Measurements from ENCODE around the gene CMA1. TPM values are rescaled to one million over a fixed set of nuclear protein-coding genes. Genes with fewer than 3 reads are reported as not detected.
"Not testable (repeated sequence)": the region's sequence is repeated elsewhere in the genome, so short reads cannot be mapped to it uniquely, and the experiment has no call there.

CMA1 gene
- total RNA-seq, 1 experiment from 2014 or later: not detected

DNA sequence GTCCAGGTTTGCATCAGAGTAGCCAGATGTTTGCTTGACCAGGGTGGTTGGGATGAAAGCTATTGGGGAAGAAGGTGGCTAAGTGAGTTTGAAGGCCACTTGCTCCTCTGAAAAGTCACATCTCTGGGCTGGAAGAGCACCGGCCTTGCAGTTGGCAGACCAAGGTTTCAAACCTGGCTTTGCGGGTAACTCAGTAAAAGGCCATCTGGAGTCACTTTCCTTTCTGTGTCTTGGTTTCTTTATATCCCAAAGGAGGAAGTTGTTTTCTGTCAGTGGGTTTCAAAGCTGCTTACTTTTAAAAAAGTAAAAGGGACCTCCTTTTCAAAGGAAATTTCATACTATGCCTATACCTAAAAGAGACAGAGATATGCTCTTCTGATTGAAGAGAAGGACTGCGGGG lies 26.2 kb upstream of the CMA1 start:
- Histone ChIP-seq H3K14ac (ENCODE audit: insufficient read depth, low read length) (no peak overlapping the region), H3K4me2 (ENCODE audit: insufficient read depth, insufficient read length, low read length) (no peak overlapping the region), H3K23ac (ENCODE audit: insufficient read length, low read depth, low read length) (no peak overlapping the region), H3K9ac (ENCODE audit: extremely low read depth, insufficient read length, low read length) (no peak overlapping the region), H2BK12ac (ENCODE audit: insufficient read length, low read depth, low read length) (no peak overlapping the region), H2BK5ac (ENCODE audit: insufficient read length, low read length) (no peak overlapping the region), H2AK5ac (ENCODE audit: insufficient read length, low read length) (no peak overlapping the region), H2BK20ac (ENCODE audit: low read depth, low read length, poor library complexity, severe bottlenecking) (no peak overlapping the region), H3K27ac (ENCODE audit: insufficient read length, low read depth, low read length) (no peak overlapping the region), H3K79me1 (ENCODE audit: insufficient read depth, low read depth, low read length, poor library complexity, severe bottlenecking) (no peaks in the 10 kb centered on the region), H2AFZ (ENCODE audit: low read length) (no peak overlapping the region), H3T11ph (ENCODE audit: low read length) (no peak overlapping the region), H3K23me2 (ENCODE audit: insufficient read length, low read depth, low read length, poor library complexity, severe bottlenecking) (no peaks in the 10 kb centered on the region), H4K8ac (replicated peaks; ENCODE audit: insufficient read length, low read depth, low read length) (no peak overlapping the region), H3K27me3 (ENCODE audit: insufficient read depth, low read length) (no peaks in the 10 kb centered on the region), H3K56ac (ENCODE audit: insufficient read length, low read depth, low read length) (no peak overlapping the region), H3K9me3 (ENCODE audit: control insufficient read depth, low read depth, low read length) (no peaks in the 10 kb centered on the region), H3K4me1 (ENCODE audit: insufficient read depth, low read length) (no peaks in the 10 kb centered on the region), H4K20me1 (ENCODE audit: control insufficient read depth, insufficient read depth, insufficient read length) (no peaks in the 10 kb centered on the region), H3K18ac (ENCODE audit: insufficient read length, low read depth, low read length) (no peak overlapping the region), H2BK15ac (ENCODE audit: low read depth, low read length) (no peak overlapping the region), H3K79me2 (ENCODE audit: insufficient read depth, low read length) (no peaks in the 10 kb centered on the region), H4K5ac (ENCODE audit: insufficient read length, low read depth, low read length) (no peak overlapping the region), H4K91ac (ENCODE audit: insufficient read length, low read depth, low read length) (no peak overlapping the region), H2BK120ac (ENCODE audit: low read depth, low read length, poor library complexity, severe bottlenecking) (no peak overlapping the region), H3K4ac (ENCODE audit: low read depth, low read length) (no peak overlapping the region)
- Mint-ChIP-seq H3K9me3 (peaks cover 0 to 64% of the 10 kb centered on the region in 2 experiments; a peak in 2 of 5 replicates), H3K4me3 (no peak overlapping the region), H3K36me3 (ENCODE audit: insufficient read depth in 1 of 3, low read depth in 3 of 3) (peaks cover 0 to 19% (median 0%) of the 10 kb centered on the region in 3 experiments; a peak in 2 of 7 replicates), H3K27me3 (ENCODE audit: low read depth) (no peaks in the 10 kb centered on the region; the same call in 1 of the 2 replicates), H3K27ac (no peak overlapping the region), H3K4me1 (no peaks in the 10 kb centered on the region)
- DNase-seq: no peak
- WGBS (ENCODE audit: extremely low coverage, insufficient read length, low lambda C conversion rate): no CpG with 5 or more reads among the region's 3 CpGs
- TF ChIP-seq, protein P1, sequence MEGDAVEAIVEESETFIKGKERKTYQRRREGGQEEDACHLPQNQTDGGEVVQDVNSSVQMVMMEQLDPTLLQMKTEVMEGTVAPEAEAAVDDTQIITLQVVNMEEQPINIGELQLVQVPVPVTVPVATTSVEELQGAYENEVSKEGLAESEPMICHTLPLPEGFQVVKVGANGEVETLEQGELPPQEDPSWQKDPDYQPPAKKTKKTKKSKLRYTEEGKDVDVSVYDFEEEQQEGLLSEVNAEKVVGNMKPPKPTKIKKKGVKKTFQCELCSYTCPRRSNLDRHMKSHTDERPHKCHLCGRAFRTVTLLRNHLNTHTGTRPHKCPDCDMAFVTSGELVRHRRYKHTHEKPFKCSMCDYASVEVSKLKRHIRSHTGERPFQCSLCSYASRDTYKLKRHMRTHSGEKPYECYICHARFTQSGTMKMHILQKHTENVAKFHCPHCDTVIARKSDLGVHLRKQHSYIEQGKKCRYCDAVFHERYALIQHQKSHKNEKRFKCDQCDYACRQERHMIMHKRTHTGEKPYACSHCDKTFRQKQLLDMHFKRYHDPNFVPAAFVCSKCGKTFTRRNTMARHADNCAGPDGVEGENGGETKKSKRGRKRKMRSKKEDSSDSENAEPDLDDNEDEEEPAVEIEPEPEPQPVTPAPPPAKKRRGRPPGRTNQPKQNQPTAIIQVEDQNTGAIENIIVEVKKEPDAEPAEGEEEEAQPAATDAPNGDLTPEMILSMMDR (conservative IDR thresholded peaks at IDR 0.05): no peak

DNA sequence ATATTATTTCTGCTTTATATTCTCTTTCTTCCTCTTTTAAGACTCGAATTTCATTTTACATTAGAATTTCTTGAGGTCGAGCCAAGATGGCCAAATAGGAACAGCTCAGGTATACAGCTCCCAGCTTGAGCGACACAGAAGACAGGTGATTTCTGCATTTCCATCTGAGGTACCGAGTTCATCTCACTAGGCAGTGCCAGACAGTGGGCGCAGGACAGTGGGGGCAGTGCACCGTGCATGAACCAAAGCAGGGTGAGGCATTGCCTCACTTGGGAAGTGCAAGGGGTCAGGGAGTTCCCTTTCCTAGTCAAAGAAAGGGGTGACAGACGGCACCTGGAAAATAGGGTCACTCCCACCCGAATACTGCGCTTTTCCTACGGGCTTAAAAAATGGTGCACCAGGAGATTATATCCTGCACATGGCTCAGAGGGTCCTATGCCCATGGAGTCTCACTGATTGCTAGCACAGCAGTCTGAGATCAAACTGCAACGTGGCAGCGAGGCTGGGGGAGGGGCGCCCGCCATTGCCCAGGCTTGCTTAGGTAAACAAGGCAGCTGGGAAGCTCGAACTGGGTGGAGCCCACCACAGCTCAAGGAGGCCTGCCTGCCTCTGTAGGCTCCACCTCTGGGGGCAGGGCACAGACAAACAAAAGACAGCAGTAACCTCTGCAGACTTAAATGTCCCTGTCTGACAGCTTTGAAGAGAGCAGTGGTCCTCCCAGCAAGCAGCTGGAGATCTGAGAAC lies 18.0 kb upstream of the CMA1 start:
- Histone ChIP-seq H3K9ac (ENCODE audit: extremely low read depth, insufficient read length, low read length) (peak overlapping the region; percentile 26), H2BK5ac (ENCODE audit: insufficient read length, low read length) (peak overlapping the region; percentile 55)
- H2BK12ac ChIP-seq (ENCODE audit: insufficient read length, low read depth, low read length); H3K23me2 ChIP-seq (ENCODE audit: insufficient read length, low read depth, low read length, poor library complexity, severe bottlenecking); H4K20me1 ChIP-seq (ENCODE audit: control insufficient read depth, insufficient read depth, insufficient read length); H4K8ac ChIP-seq (replicated peaks; ENCODE audit: insufficient read length, low read depth, low read length); H3K36me3 Mint-ChIP-seq (ENCODE audit: insufficient read depth in 1 of 3, low read depth in 3 of 3); H3K23ac ChIP-seq (ENCODE audit: insufficient read length, low read depth, low read length); H2BK120ac ChIP-seq (ENCODE audit: low read depth, low read length, poor library complexity, severe bottlenecking); H4K91ac ChIP-seq (ENCODE audit: insufficient read length, low read depth, low read length); H3K27me3 ChIP-seq (ENCODE audit: insufficient read depth, low read length); H3T11ph ChIP-seq (ENCODE audit: low read length); H3K79me2 ChIP-seq (ENCODE audit: insufficient read depth, low read length); H3K4me1 Mint-ChIP-seq; H3K14ac ChIP-seq (ENCODE audit: insufficient read depth, low read length); H4K5ac ChIP-seq (ENCODE audit: insufficient read length, low read depth, low read length); H2BK20ac ChIP-seq (ENCODE audit: low read depth, low read length, poor library complexity, severe bottlenecking); H3K27ac ChIP-seq (ENCODE audit: insufficient read length, low read depth, low read length); H2BK15ac ChIP-seq (ENCODE audit: low read depth, low read length); H2AK5ac ChIP-seq (ENCODE audit: insufficient read length, low read length); H3K79me1 ChIP-seq (ENCODE audit: insufficient read depth, low read depth, low read length, poor library complexity, severe bottlenecking); H3K27me3 Mint-ChIP-seq (ENCODE audit: low read depth); H3K4ac ChIP-seq (ENCODE audit: low read depth, low read length); H3K4me1 ChIP-seq (ENCODE audit: insufficient read depth, low read length); H2AFZ ChIP-seq (ENCODE audit: low read length); H3K18ac ChIP-seq (ENCODE audit: insufficient read length, low read depth, low read length); H3K9me3 ChIP-seq (ENCODE audit: control insufficient read depth, low read depth, low read length); DNase-seq; H3K56ac ChIP-seq (ENCODE audit: insufficient read length, low read depth, low read length); H3K4me2 ChIP-seq (ENCODE audit: insufficient read depth, insufficient read length, low read length): not testable (repeated sequence)
- Mint-ChIP-seq H3K27ac (peak overlapping the region in 1 of 3 experiments; percentile 96; a peak in 2 of 7 replicates), H3K4me3 (peak overlapping the region; percentile 33 to 64; a peak in 3 of 5 replicates), H3K9me3 (peaks cover 3 to 53% of the 10 kb centered on the region in 2 experiments; a peak in 4 of 5 replicates)
- WGBS (ENCODE audit: extremely low coverage, insufficient read length, low lambda C conversion rate): no CpG with 5 or more reads among the region's 15 CpGs

Data from H9 (cell line).